ENCODE results near the gene PSPH. TPM values are rescaled to one million over a fixed set of nuclear protein-coding genes. Genes with fewer than 3 reads are reported as not detected.
A peak's percentile ranks its signal among the peaks of the same experiment; 100 is the strongest.
"Not testable (repeated sequence)": the region's sequence is repeated elsewhere in the genome, so short reads cannot be mapped to it uniquely, and the experiment has no call there.

PSPH gene
- polyA plus RNA-seq, 1 donor (not counting 4 experiments of a cell fraction or from before 2014, with no cell fraction given) = 21.6 TPM

DNA sequence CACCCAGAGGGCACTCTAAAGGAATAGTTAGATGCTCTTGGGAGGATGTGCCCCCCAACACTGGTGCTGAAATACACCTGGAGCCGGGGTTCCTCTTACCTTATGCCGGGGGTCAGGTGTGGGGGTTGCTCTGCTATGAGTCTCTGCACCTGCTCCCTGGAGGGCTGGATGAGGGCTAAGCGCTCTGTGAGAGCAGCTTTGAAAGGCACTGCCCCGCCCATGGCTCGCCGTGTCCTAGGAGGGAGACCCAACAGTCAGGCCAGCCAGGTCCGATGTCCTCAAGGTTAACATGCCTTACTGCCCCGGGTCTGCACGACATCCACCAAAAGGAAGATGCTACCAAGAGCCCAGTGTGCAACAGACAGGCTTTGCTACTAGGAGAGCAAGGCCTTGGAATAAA is 31.7 kb downstream of the PSPH start:
- Histone ChIP-seq H3K4me3 (ENCODE audit: control insufficient read depth in 2 of 3, extremely low read depth in 1 of 3, insufficient read depth in 2 of 3, low read depth in 1 of 3, low read length in 3 of 3) (no peak overlapping the region), H3K4me2 (ENCODE audit: control insufficient read depth, extremely low read depth, insufficient read depth, low read depth, low read length) (no peak overlapping the region), H3K9ac (ENCODE audit: control insufficient read depth, extremely low read depth, insufficient read depth, low read length) (no peak overlapping the region), H3K4me1 (ENCODE audit: control insufficient read depth, extremely low read depth, insufficient read depth, low read length) (no peaks in the 10 kb centered on the region), H3K79me2 (ENCODE audit: control insufficient read depth, insufficient read depth, low read length) (no peaks in the 10 kb centered on the region), H3K36me3 (ENCODE audit: control insufficient read depth in 2 of 2, extremely low read depth in 1 of 2, insufficient read depth in 2 of 2, low read length in 2 of 2) (peaks cover 10 to 11% of the 10 kb centered on the region in 2 experiments), H3K27me3 (ENCODE audit: control insufficient read depth, extremely low read depth, insufficient read depth, low read length) (no peaks in the 10 kb centered on the region), H4K20me1 (ENCODE audit: control insufficient read depth, extremely low read depth, insufficient read depth, low read length) (no peaks in the 10 kb centered on the region), H3K27ac (ENCODE audit: control insufficient read depth, insufficient read depth, low read length) (no peak overlapping the region), H3K9me1 (ENCODE audit: control insufficient read depth, extremely low read depth, insufficient read depth, low read length) (no peaks in the 10 kb centered on the region), H3K9me3 (ENCODE audit: control insufficient read depth, low read depth, low read length) (no peaks in the 10 kb centered on the region), H2AFZ (ENCODE audit: control insufficient read depth, low read length) (no peak overlapping the region)
- TF ChIP-seq EZH2 (IDR thresholded peaks at IDR 0.05; ENCODE audit: low read length) (no peak), CTCF (optimal IDR thresholded peaks at IDR 0.05 in 1 of 3, IDR thresholded peaks at IDR 0.05 in 1 of 3, conservative IDR thresholded peaks at IDR 0.05 in 1 of 3; ENCODE audit: extremely low read depth in 1 of 3, insufficient read depth in 2 of 3, low read length in 3 of 3) (no peak)
- no peak for FAIRE-seq
- dilution Hi-C loops (cut with MboI; ENCODE audit: extremely low pct_ligation_motif_present, low sequenced_read_pairs) = no loop called here
- no peak for DNase-seq (ENCODE audit: low read depth, low spot score)

DNA sequence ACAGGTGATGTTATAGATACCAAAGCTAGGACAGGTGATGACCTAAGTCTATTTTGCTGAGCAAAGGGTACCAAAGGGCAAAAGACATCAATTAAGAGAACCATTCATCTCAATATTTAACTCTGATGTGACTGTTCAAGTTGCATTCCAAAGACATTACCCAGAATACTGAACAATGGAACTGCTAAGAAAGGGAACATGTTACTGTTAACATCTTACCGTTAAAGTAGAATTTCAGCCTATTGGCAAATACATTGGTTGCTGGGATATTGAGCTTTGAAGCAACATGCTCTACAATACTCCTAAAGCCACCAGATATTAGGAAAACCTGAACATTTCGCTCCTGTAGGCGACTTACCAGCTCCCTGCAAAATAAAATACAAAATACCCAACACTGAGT is 34.2 kb downstream of the PSPH start:
- H3K9me3 ChIP-seq (ENCODE audit: control insufficient read depth, low read depth, low read length); H4K20me1 ChIP-seq (ENCODE audit: control insufficient read depth, extremely low read depth, insufficient read depth, low read length); H3K4me1 ChIP-seq (ENCODE audit: control insufficient read depth, extremely low read depth, insufficient read depth, low read length); H3K9ac ChIP-seq (ENCODE audit: control insufficient read depth, extremely low read depth, insufficient read depth, low read length); H3K27ac ChIP-seq (ENCODE audit: control insufficient read depth, insufficient read depth, low read length); FAIRE-seq; H3K4me2 ChIP-seq (ENCODE audit: control insufficient read depth, extremely low read depth, insufficient read depth, low read depth, low read length); H3K4me3 ChIP-seq (ENCODE audit: control insufficient read depth in 2 of 3, extremely low read depth in 1 of 3, insufficient read depth in 2 of 3, low read depth in 1 of 3, low read length in 3 of 3); H2AFZ ChIP-seq (ENCODE audit: control insufficient read depth, low read length); H3K36me3 ChIP-seq (ENCODE audit: control insufficient read depth in 2 of 2, extremely low read depth in 1 of 2, insufficient read depth in 2 of 2, low read length in 2 of 2); DNase-seq (ENCODE audit: low read depth, low spot score); dilution Hi-C loops (cut with MboI; ENCODE audit: extremely low pct_ligation_motif_present, low sequenced_read_pairs); H3K79me2 ChIP-seq (ENCODE audit: control insufficient read depth, insufficient read depth, low read length); H3K9me1 ChIP-seq (ENCODE audit: control insufficient read depth, extremely low read depth, insufficient read depth, low read length); H3K27me3 ChIP-seq (ENCODE audit: control insufficient read depth, extremely low read depth, insufficient read depth, low read length): not testable (repeated sequence)

DNA sequence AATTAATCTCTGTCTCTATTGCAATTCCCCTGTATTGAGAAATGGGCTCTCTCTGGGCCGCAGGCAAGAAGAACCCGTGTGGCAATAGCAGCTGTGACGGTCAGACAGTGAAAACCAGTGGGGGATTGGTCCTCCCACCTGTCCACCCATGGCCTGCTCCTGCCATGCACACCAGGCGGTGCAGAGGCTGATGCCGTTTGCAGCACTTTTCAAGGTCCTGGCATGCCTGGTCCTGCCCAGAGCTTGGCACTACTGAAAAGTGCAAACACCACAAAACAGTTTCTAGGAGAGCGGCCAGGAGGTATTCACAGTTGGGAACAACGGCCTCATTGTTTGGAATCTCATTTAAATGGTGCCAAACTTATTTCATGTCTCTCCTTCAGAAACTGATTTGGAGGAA is 41.5 kb downstream of the PSPH start:
- Histone ChIP-seq H3K4me1 (ENCODE audit: control insufficient read depth, extremely low read depth, insufficient read depth, low read length) (peaks cover 8% of the 10 kb centered on the region), H3K27me3 (ENCODE audit: control insufficient read depth, extremely low read depth, insufficient read depth, low read length) (no peaks in the 10 kb centered on the region), H3K36me3 (ENCODE audit: control insufficient read depth in 2 of 2, extremely low read depth in 1 of 2, insufficient read depth in 2 of 2, low read length in 2 of 2) (no peaks in the 10 kb centered on the region), H3K9ac (ENCODE audit: control insufficient read depth, extremely low read depth, insufficient read depth, low read length) (no peak overlapping the region), H3K27ac (ENCODE audit: control insufficient read depth, insufficient read depth, low read length) (no peak overlapping the region), H2AFZ (ENCODE audit: control insufficient read depth, low read length) (no peak overlapping the region), H3K4me3 (ENCODE audit: control insufficient read depth in 2 of 3, extremely low read depth in 1 of 3, insufficient read depth in 2 of 3, low read depth in 1 of 3, low read length in 3 of 3) (no peak overlapping the region), H3K79me2 (ENCODE audit: control insufficient read depth, insufficient read depth, low read length) (no peaks in the 10 kb centered on the region), H3K4me2 (ENCODE audit: control insufficient read depth, extremely low read depth, insufficient read depth, low read depth, low read length) (peak overlapping the region; percentile 49), H3K9me1 (ENCODE audit: control insufficient read depth, extremely low read depth, insufficient read depth, low read length) (no peaks in the 10 kb centered on the region), H4K20me1 (ENCODE audit: control insufficient read depth, extremely low read depth, insufficient read depth, low read length) (no peaks in the 10 kb centered on the region), H3K9me3 (ENCODE audit: control insufficient read depth, low read depth, low read length) (no peaks in the 10 kb centered on the region)
- dilution Hi-C loops (cut with MboI; ENCODE audit: extremely low pct_ligation_motif_present, low sequenced_read_pairs) = no loop called here
- DNase-seq (ENCODE audit: low read depth, low spot score) (no peak), FAIRE-seq (peak; percentile 100)
- TF ChIP-seq CTCF (optimal IDR thresholded peaks at IDR 0.05 in 1 of 3, IDR thresholded peaks at IDR 0.05 in 1 of 3, conservative IDR thresholded peaks at IDR 0.05 in 1 of 3; ENCODE audit: extremely low read depth in 1 of 3, insufficient read depth in 2 of 3, low read length in 3 of 3) = no peak
- no peak for TF ChIP-seq EZH2 (IDR thresholded peaks at IDR 0.05; ENCODE audit: low read length)

Measured in keratinocyte (primary cell).